HG03442 (cell line): ENCODE data around the gene NBDY.
A peak's percentile ranks its signal among the peaks of the same experiment; 100 is the strongest.
"Not testable (repeated sequence)": the region's sequence is repeated elsewhere in the genome, so short reads cannot be mapped to it uniquely, and the experiment has no call there.

Source experiments
- ATAC-seq: cut with Tn5 transposase; IDR thresholded peaks from one replicate; pipeline ENCODE4 v1.9.1; 2021; ENCODE audit warnings: mild to moderate bottlenecking, moderate library complexity; ENCODE audit not compliant: unreplicated experiment

NBDY gene, protein sequence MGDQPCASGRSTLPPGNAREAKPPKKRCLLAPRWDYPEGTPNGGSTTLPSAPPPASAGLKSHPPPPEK

DNA sequence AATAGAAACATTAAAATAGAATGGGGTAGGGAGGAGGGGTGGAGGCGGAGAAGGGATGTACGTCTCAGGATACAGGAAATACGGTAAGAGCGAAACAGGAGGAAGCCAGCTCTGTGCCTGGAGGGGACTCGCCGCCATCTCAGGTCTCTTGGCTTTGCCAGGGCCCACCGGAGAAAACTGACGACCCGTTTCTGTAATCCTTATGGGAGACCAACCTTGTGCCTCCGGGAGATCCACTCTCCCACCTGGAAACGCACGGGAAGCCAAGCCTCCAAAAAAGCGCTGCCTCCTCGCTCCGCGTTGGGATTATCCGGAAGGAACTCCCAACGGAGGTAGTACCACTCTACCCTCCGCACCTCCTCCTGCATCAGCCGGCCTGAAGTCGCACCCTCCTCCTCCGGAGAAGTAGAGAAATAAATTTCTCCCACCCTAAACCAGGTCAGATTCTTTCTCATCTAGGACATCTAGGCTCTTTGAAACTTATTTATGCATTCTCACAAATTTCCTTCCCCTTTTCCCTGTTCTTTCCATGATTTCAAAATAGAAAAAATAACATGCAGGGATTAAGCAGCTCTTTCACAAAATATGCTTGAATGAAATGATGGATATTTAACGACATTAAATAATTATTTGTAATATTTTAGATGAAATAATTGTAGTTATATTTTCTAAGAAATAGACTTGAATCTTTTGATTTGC lies at the start of gene NBDY:
TSS of gene NBDY (plus strand) at position 92 of the 699 bp plus-strand sequence. CDS start at position 203, 111 bp downstream.
- ATAC-seq, result peak; percentile 61

DNA sequence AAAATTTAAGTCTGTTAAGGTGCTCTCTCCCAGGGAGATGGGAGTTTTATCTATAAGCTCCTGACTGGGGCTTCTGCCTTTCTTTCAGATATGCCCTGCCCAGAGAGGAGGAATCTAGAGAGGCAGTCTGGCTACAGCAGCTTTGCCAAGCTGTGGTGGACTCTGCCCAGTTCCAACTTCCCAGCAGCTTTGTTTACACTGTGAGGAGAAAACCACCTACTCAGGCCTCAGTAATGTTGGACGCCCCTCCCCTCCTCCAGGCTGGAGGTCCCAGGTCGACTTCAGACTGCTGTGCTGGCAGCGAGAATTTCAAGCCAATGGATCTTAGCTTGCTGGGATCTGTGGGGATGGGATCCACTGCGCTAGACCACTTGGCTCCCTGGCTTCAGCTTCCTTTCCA lies 24.5 kb upstream of the NBDY start:
- ATAC-seq, result not testable (repeated sequence)

DNA sequence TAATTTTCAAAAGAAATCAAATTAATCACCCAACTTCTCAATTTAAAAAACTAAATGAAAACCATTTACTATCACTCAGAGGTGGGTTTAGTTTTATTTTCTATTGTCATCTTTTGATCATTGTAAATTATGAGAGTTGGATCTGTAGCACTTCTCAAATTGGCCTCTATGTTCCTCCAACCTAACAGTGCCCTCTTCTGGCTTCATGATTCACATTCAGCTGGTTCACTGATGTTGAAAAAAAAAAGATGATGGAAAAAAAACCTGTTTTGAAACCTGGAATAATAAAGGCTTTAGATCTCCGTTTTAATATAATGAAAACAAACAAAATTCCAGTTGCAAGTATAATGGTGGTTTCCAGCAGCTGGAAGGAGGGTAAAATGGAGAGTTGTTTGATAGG lies 2.4 kb upstream of the NBDY start:
- ATAC-seq, result no peak

DNA sequence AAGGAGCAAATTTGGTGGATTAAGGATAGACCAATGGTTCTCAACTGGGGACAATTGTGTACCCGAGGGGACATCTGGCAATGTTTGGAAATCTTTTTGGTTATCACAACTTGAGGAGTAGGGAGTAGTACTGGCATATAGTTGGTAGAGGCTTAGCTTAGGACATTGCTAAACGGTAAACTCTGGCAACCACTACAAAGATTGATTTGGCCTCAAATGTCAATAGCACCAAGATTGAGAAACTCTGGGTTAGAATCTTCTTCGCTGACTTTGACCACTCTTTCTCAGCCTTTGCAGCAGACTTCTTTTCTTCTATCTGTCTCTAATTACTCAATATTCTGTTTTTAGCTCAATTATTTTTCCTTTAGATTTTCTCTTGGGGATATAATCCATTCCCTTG lies 1.5 kb upstream of the NBDY start:
- ATAC-seq, result no peak

DNA sequence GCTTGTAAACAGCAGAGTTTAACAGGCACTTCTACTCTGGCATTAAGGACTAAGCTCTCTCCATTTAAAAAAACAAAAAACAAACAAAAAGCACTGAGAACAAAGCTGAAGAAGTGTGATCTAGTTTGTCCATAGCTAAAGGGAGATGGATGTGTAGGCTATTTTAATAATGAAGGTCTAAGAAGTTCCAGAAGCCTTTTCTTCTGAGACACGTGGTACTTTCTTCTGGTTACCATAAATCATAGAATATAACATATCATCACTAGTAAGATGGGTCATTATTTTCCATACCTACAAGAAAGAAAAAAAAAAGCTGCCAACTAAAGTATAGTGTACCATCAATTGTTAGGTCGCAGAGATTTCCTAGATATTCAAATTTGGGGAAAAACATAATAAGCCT lies 722 bp upstream of the NBDY start:
- ATAC-seq, result no peak

DNA sequence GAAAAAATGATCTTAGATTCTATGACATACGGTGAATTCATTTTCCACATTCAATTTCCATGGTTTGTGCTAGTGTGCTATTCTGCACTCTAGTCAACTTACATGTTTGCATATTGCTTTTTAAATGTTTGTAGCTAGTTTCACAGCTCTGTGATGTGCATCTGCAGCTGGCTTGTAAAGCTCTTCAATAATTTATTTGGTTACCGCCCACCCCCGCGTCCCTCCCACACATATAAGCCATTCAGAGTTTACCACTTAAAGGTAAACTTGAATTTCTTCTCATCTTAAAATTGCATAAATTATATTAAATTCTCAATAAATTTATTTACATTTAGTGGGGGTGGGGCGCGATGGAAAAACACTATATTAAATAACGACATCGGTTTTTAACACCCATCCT lies 291 bp upstream of the NBDY start:
- peak; percentile 21 for ATAC-seq

DNA sequence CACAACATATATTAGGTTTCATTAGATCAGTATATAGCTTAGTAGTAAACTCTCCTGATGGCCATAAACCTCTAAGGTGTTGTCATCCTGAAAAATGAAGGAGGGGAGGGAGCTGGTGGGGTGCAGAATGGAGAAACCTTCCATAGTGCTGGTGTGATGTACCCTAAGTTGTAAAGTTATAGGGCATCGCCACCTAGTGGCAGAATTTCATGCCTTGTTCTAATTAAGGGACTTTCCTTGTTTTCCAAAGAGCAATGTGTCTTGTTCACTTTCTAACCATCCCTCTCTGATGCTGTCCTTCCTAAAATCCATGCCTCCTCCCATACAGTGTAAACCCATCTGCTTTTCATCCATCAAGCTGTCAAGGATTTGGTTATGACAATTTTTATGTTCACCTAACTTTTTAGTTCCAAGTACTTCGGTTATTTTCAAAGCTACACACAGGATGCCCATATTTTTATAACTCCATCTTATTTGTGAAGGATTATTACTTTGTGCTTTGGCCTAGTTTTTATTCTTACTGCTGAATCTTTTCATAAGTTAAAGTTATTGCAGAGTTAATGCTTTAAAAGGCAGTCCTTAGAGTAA lies 4.5 kb downstream of the NBDY start:
- peak; percentile 41 for ATAC-seq

DNA sequence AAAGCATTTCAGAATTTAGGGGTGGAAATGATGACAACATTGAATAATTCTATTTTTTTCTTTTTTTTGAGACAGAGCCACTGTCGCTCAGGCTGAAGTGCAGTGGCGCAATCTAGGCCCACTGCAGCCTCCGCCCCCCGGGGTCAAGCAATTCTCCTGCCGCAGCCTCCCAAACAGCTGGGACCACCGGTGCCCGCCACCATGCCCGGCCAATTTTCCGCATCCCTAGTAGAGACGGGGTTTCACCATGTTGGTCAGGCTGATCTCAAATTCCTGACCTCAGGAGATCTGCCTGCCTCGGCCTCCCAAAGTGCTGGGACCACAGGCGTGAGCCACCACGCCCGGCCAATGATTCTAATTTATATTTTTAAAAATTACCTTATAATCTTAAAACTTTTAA lies 7.2 kb downstream of the NBDY start:
- ATAC-seq, result no peak

DNA sequence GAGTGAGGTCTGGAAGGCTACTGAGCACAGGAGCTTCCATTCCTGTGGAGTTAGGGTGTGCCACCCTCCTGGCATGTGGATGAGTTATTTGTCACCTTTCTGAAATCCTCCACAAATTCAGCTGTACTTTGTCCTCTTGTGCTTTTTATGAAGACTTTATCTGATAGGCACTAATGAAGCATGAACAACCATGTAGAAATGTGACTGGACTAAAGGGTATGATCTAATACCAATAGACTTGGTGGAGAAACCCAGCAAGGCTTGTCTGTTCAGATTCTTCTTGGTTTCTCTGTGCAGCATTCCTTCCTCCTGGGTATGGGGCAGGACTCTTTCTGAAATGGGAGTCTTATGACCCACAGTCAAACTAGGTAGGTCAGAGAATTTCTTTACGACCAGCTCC lies 9.6 kb downstream of the NBDY start:
- no peak for ATAC-seq

DNA sequence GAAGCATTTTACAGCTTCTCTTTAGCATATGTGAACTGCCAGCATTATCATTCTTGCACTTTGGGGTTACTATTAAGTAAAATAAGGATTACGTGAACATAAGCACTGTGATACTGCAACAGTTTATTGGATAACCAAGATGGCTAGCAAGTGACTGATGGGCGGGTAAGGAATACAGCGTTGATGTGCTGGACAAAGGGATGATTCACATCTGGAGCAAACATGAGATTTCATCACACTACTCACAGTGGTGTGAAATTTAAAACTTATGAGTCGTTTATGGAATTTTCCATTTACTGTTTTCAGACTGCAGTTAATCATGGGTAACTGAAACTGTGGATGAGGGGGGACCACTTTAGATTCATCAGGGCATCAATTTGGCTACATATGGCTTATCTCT lies 16.0 kb downstream of the NBDY start:
- no peak for ATAC-seq

DNA sequence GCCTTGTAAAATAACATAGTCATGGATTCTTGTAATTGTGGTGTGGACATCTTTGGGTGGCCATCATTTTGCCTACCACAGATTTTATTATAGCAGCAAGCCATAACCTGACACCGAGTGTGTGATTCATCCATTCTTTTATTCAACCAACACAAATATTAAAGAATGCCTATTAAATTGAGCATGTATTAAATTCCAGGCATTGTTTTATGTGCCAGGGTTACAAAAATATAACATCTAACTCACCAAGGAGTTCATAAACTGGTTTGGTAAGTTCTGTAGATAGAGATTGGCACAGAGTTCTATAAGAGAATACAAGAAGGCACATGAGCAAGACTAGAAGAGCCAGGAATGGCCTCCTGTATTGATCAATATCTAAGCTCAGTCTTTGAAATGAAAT lies 18.0 kb downstream of the NBDY start:
- ATAC-seq, result no peak

DNA sequence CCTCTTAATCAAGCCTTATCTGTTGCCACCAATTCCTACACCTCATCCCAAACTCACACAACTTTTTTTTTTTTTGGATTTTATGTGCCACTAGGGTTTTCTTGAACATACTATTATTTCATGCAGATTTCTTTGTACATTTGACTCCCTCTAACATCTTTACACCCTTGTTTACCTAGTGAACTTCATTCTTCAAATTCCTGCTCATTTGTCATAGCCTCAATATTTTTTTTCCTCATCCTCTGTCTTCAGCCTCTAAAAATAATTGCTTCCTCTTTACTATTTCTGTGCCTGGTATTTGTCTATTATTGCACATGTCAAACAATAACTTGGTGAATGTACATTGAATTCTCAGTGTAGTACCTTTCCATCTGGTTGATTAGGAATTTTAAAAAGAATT lies 22.0 kb downstream of the NBDY start:
- no peak for ATAC-seq

DNA sequence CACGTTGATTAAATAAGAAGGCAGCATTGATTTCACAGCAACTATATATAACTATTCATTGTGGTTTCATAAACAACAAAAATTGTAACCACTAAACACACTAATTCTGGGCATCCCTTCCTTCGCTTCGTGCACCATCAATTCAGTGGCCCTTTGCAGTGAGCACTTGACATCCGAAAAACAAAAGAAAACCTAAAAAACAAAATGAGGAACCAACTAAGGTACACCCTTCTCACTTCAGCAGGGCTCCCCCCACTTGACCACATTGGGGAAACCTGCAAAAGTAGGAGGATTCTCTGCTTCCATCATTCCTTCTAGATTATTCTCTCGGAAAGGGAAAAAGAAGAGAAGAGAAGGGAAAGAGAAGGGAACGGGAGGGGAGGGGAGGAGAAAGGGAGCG lies 28.3 kb downstream of the NBDY start:
- ATAC-seq, result peak; percentile 53

DNA sequence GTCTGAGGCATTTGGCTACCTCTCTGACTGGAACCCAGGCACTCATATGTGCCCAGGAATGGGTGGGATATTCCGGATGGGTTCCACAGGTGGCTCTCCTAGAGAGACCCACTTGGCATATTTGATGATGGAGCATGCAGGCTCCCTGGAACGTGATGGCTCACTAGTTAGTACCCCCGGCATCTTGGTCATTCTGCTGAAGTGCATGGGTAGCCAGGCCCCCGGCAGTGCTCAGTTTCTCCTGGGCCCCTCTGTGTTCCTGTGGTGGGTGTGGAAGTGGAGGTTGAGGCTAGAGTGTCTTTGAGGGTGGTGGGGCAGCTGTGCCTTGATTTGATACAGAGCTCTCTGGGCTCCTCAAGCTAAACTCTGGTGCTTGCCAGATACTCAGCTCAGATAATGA lies 29.4 kb downstream of the NBDY start:
- ATAC-seq, result no peak

DNA sequence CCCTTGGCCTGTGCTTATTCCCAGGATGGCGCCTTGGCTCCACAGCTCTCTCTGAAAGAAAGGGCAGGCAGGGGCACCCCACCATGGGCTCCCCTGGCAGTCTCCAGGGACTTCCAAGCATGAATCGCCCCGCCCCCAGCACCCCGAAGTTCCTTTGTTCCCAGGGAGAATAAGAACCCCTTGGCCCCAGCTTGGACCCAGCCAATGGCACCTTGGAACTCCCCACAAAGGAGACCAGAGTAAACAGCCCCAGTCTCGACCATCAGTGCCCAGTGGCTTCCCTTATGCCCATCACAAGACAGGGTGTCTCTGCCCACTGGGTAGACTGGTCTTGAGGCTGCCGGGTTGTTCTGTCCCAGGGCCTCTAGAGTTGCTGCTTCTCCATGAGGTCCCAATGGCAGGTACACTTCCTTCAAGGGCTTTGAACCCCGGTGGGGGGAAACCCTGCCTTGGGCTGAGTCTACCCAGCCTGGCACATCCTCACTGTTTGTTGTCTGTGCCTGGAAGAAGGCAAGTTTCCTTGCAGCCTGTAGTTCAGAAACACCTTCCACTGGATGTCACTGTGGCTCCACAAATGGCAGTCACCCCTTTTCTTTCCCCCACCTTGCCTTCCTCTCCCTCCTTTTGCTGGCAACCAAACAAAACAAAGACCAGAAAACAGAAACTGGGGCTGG lies 30.8 kb downstream of the NBDY start:
- no peak for ATAC-seq

DNA sequence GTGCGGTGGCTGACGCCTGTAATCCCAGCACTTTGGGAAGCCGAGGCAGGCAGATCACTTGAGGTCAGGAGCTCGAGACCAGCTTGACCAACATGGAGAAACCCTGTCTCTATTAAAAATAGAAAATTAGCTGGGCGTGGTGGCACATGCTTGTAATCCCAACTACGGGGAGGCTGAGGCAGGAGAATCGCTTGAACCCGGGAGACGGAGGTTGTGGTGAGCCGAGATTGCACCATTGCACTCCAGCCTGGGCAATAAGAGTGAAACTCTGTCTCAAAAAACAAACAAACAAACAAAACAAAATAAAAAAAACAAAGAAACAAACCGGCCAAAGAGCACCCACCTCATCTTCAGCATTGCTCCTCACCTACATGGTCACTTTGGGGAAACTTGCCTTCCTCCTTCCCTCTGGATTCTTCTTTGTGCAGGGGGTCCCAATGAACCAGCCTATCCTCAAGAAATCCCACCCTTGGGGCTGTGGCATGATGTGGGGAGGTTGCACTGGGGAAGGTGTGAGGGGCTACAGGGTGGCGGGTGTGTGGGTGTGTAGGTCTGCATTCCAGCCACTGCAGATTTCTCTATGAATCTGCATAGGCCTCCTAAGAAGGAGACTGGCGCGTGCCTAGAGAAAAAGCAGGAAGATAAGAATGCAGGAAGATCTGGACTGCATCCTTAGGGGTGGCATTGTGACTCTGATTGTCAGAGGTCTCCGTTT lies 31.5 kb downstream of the NBDY start:
- not testable (repeated sequence) for ATAC-seq

DNA sequence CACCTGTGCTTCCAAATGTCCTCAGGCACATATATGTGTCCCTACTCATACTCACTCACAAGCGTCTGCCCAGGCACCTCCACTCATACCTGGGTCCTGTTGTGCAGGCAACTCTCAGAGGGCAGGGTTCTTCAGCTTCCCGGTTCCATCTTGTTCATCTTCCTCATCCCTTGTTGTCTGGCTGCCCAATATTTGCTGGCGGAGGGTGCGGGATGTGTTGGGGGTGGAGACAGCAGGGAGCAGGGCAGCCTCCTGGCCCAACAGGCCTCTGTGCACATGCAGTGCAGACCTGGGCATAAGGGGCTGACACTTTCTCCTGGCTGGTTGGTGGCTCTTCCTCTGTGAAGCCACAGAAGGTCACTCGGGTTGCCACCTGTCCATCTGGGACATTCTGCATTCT lies 32.1 kb downstream of the NBDY start:
- no peak for ATAC-seq

DNA sequence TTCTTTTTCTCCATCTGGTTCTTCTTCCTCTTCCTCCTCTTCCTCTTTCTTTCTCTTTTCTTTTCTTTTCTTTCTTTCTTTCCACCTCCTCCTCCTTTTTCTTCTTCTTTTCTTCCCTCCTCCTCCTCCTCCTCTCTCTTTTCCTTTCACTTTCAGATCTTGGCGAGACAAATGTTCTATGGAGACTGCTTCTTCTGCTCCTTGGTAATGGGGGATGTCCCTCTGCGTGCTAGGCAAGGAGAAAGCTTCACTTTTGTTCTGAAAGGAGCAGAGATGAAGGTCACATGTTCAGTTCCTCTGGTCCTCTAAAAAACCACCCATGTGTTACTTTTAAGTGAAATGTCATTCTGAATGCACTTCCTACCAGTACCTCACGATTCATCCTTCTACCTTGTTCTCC lies 33.2 kb downstream of the NBDY start:
- ATAC-seq, result peak; percentile 48

DNA sequence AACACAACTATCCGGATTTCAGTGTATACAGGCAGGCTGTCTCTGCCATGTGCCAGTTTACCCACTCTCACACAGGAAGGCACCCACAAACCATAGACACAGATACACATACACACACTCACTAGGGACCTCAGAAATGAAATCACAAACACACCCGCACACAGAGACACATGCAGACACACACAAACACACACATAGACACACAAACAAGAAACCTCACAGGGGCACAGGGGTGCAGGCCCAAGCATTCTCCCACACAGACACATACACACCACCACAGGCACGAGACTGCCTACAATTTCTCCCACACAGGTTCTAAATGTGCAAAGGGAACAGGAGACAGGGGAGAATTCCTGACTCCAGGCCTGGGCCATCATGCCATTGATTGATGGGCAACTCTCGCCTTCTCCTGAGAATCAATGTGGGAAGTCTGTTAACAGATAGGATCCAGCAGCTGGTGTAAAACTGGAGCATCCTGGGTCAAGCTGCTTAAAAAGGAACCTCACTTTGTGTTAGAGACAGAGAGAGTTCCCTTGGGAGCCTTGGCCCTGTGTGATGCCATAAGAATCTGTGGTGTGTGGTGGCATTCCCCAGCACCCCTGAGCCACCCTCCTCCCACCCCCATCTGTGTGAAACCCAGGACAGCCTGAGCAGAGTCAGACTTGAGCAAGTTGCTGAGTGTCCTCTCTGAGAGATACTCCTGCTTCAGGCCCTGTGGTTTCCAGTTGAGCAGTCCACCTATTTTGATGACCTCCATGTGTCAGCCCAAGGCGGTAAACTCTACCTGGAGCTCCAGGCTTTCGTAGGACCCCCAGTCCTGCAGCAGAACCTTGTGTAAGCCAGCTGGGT lies 33.9 kb downstream of the NBDY start:
- peak; percentile 0 for ATAC-seq

DNA sequence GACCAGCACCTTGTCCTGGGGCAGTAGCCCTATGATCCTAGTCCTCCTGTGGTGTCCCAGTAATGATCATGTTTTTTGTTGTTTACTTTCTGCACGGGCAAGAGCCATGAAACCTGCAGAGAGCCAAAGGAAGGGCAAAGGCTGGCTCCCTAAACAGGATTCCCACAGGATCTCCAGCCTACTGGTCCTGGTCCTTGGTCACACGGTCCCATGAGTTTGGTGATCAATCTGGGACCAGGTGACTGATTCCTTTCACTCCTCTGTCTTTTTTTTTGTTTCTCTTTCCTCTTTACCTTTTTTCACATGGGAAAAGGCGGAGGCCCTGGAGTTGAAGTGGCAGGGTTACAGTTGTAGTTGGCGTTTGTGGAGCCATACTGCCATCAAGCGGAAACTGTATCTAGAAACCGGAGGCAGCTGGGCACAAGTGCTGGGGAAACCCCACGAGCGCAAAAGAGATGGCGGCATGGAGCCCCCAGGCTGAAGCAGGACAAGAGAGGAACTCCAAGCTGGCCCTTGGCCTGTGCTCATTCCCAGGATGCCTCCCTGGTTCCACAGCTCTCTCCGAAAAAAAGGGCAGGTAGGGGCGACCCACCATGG lies 34.6 kb downstream of the NBDY start:
- no peak for ATAC-seq
